Type B pancreatic cell (in vitro differentiated cells): ENCODE measurements around the gene XYLT1. TPM values are rescaled to one million over a fixed set of nuclear protein-coding genes. Genes with fewer than 3 reads are reported as not detected.

ENCODE experiments used
- DNase-seq: peaks from one replicate; pipeline ENCODE4 v3.0.0; 2021; ENCODE audit warnings: mixed read lengths; ENCODE audit not compliant: unreplicated experiment; ENCODE audit errors: extremely low spot score
- H3K27ac Mint-ChIP-seq: 2 replicates; pipeline ENCODE4 v1.8.0; 2021; ENCODE audit warnings: mild to moderate bottlenecking, mixed read lengths
- H3K27me3 Mint-ChIP-seq: 2 replicates; pipeline ENCODE4 v1.8.0; 2021; ENCODE audit warnings: mixed read lengths
- H3K36me3 Mint-ChIP-seq: 2 replicates; pipeline ENCODE4 v1.8.0; 2021; ENCODE audit warnings: mixed read lengths
- H3K4me1 Mint-ChIP-seq: one replicate; pipeline ENCODE4 v1.8.0; 2021; ENCODE audit warnings: mixed read lengths; ENCODE audit not compliant: unreplicated experiment
- H3K4me3 Mint-ChIP-seq: 2 replicates; pipeline ENCODE4 v1.8.0; 2021; ENCODE audit warnings: mild to moderate bottlenecking, mixed read lengths
- H3K9me3 Mint-ChIP-seq: 2 replicates; pipeline ENCODE4 v1.8.0; 2021; ENCODE audit warnings: mixed read lengths
- total RNA-seq: library from RNA; stranded (reverse); gene quantifications from 2 replicates; pipeline ENCODE4 v1.2.1, GENCODE V29; 2021; ENCODE audit warnings: low replicate concordance
- TF ChIP-seq, protein P1 (sequence below): fragments of 200-600 bp; sonication (generic); conservative IDR thresholded peaks from 2 replicates; pipeline ENCODE4 v1.5.0; 2021; ENCODE audit warnings: antibody characterized with exemption, mild to moderate bottlenecking

XYLT1 gene
- total RNA-seq, 1 donor from 2014 or later, result 14.9 TPM

DNA sequence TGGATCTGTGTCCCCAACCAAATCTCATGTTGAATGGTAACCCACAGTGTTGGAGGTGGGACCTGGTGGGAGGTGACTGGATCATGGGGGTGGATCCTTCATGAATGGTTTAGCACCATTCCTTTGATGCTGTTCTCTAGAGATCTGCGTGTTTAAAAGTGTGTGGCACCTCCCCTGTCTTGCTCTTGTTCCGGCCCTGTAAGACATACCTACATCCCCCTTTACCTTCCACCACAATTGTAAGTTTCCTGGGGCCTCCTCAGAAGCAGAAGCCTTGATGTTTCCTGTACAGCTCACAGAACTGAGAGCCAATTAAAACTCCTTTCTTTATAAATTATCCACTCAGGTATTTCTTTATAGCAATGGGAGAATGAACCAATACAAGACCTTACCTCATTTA is 257.7 kb downstream of the XYLT1 start:
- no peaks in the 10 kb centered on the region for H3K36me3 Mint-ChIP-seq
- no peaks in the 10 kb centered on the region for H3K4me1 Mint-ChIP-seq
- H3K9me3 Mint-ChIP-seq, result no peaks in the 10 kb centered on the region
- no peak overlapping the region for H3K4me3 Mint-ChIP-seq
- TF ChIP-seq, protein P1, sequence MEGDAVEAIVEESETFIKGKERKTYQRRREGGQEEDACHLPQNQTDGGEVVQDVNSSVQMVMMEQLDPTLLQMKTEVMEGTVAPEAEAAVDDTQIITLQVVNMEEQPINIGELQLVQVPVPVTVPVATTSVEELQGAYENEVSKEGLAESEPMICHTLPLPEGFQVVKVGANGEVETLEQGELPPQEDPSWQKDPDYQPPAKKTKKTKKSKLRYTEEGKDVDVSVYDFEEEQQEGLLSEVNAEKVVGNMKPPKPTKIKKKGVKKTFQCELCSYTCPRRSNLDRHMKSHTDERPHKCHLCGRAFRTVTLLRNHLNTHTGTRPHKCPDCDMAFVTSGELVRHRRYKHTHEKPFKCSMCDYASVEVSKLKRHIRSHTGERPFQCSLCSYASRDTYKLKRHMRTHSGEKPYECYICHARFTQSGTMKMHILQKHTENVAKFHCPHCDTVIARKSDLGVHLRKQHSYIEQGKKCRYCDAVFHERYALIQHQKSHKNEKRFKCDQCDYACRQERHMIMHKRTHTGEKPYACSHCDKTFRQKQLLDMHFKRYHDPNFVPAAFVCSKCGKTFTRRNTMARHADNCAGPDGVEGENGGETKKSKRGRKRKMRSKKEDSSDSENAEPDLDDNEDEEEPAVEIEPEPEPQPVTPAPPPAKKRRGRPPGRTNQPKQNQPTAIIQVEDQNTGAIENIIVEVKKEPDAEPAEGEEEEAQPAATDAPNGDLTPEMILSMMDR, result no peak
- no peaks in the 10 kb centered on the region for H3K27me3 Mint-ChIP-seq
- no peak for DNase-seq
- no peak overlapping the region for H3K27ac Mint-ChIP-seq

DNA sequence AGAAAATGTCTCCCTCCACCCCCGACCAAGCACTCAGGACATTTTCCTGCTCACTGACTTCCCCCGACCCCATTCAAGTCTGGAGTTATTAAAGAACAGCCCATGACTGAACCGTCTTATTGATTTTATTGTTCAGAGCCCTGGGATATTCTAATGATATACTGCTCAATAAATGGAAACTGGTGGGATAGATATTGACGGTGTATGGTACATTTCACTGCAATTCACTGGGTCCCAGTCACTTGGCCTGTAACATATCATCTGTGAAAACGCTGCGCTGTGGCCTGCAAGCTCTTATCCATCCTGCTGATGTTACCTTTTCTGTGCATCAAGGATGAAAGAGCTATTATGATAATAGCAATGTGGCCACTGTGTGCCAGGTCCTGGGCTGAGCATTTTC is 258.2 kb downstream of the XYLT1 start:
- H3K4me1 Mint-ChIP-seq, result no peaks in the 10 kb centered on the region
- no peak overlapping the region for H3K27ac Mint-ChIP-seq
- TF ChIP-seq, protein P1, result no peak
- DNase-seq, result no peak
- H3K27me3 Mint-ChIP-seq, result no peaks in the 10 kb centered on the region
- H3K4me3 Mint-ChIP-seq, result no peak overlapping the region
- H3K36me3 Mint-ChIP-seq, result no peaks in the 10 kb centered on the region
- H3K9me3 Mint-ChIP-seq, result no peaks in the 10 kb centered on the region

DNA sequence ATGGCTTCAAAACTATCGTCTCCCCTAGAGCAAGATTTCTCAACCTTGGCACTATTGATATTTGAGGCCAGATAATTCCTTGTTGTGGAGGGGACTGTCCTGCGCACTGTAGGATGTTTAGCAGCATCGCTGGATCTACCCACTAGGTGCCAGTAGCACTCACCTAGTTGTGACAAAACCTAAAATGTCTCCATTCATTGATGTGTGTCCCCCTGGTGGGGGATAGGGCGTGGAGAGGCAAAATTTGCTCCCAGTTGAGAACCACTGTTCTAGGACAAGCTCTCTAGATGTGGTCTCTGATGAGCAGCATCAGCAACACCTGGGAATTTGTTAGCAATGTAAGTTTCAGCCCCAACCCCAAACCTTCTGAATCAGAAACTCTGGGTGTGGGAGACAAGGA is 259.0 kb downstream of the XYLT1 start:
- TF ChIP-seq, protein P1, result peak; percentile 61
- no peak overlapping the region for H3K27ac Mint-ChIP-seq
- H3K4me1 Mint-ChIP-seq, result no peaks in the 10 kb centered on the region
- H3K4me3 Mint-ChIP-seq, result no peak overlapping the region
- H3K27me3 Mint-ChIP-seq, result no peaks in the 10 kb centered on the region
- DNase-seq, result no peak
- no peaks in the 10 kb centered on the region for H3K9me3 Mint-ChIP-seq
- no peaks in the 10 kb centered on the region for H3K36me3 Mint-ChIP-seq

DNA sequence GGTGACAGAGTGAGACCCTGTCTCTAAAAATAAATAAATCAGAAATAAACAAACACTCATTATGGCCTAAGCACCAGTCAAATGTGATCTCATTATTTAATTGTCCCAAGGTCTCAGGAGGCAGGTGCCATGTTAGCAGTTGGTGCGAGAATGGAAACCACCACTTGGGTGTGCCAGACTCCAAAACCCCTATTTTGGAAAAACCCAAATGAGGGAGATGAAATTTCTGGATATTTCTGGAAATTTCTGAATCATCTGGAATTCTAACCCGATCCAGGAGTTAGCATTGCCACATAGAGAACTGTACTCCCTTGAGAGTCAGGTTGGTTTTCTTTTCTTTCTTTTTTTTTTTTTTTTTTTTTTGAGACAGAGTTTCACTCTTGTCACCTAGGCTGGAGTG is 264.0 kb downstream of the XYLT1 start:
- Mint-ChIP-seq H3K9me3 (no peaks in the 10 kb centered on the region), H3K36me3 (no peaks in the 10 kb centered on the region), H3K4me1 (peaks cover 10% of the 10 kb centered on the region), H3K4me3 (no peak overlapping the region), H3K27ac (no peak overlapping the region), H3K27me3 (no peaks in the 10 kb centered on the region)
- TF ChIP-seq, protein P1, result peak; percentile 20
- DNase-seq, result no peak

DNA sequence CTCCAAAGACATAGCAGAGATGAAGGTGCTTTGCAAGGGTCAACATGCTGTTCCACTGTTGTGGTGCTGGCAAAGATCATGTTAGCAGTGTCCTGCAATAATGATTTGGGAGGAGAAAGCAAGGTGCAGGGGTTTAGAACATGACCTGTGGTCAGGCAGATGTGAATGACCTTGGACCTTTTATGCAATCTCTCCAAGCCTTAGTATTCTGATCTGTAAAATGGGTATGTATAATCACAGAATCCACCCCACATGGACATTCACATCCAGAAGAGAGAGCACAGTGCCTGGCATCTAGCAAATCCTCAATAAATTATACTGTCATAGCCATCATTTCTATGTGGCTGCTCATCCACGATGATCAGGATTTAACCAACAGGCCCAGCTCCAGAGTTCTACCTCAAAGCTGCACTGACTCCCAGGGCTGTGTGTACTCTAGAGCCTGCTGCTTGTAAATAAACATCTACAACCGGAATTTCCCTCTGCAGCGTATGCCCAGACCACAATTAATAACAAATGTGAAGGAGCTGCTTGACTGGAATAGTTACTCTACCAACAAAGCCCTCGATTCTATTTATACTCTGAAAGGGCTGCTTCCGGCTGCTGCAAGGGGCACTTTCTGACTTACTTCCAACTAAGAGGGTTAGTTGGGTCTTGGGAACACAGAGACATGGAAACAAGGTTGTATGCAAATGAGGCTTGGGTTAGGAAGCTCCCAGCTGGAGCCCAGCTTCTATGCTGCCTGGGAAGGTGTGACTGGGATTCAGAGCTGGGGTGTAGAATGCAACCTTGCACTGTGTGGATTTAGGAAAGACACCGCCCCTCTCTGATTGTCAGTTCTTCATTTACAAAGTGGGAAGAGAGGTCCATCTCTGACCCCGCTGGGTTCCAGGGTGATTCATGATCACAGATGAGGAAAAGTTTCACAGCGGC is 265.2 kb downstream of the XYLT1 start:
- H3K27me3 Mint-ChIP-seq, result no peaks in the 10 kb centered on the region
- DNase-seq, result no peak
- peak overlapping the region; percentile 76 for H3K27ac Mint-ChIP-seq
- no peaks in the 10 kb centered on the region for H3K9me3 Mint-ChIP-seq
- peak overlapping the region; percentile 66 for H3K4me3 Mint-ChIP-seq
- H3K36me3 Mint-ChIP-seq, result no peaks in the 10 kb centered on the region
- TF ChIP-seq, protein P1, result no peak
- H3K4me1 Mint-ChIP-seq, result peaks cover 10% of the 10 kb centered on the region
